ENCODE results near the gene SYT14.

GRCh38 chr1:210123383-210123782 lies 185.4 kb downstream of the SYT14 start:
- TF ChIP-seq CTCF (conservative IDR thresholded peaks at IDR 0.05; ENCODE audit: low read depth, low read length) (no peak), POLR2A (IDR thresholded peaks at IDR 0.05; ENCODE audit: low read depth, low read length) (no peak)
